Spleen (tissue), 7 donors: ENCODE results near the gene CHRM3.

ENCODE experiments used
- POLR2A ChIP-seq, 3 donors: fragments of 450-650 bp; IDR thresholded peaks; one replicate each; pipeline ENCODE4 v1.5.1; 2017; ENCODE audit warnings: antibody characterized with exemption in 3 of 3, mild to moderate bottlenecking in 1 of 3
- POLR2AphosphoS5 ChIP-seq, 3 donors: sonication (generic); formaldehyde crosslinking; IDR thresholded peaks; one replicate each; pipeline ENCODE4 v1.5.1; 2017; ENCODE audit warnings: antibody characterized with exemption in 3 of 3
- TF ChIP-seq, protein P1 (sequence below), 11 experiments: fragments of 200-600 bp in 7 of 11; fragments of 450-650 bp in 4 of 11; sonication (generic) in 4 of 11; IDR thresholded peaks in 8 of 11; conservative IDR thresholded peaks in 3 of 11; 1 replicate in 7 of 11; 2 replicates in 4 of 11; pipeline versions ENCODE4 v1.4.0 to v1.8.0; 2016 to 2021; ENCODE audit warnings: antibody characterized with exemption in 11 of 11, inconsistent platforms in 4 of 11, mild to moderate bottlenecking in 1 of 11
- donor health status: DM: no; HTN: no; CAD: no; lungs with moderate emphysema.
- donor health status: DM: no; HTN: no; CAD: no.
- donor health status: DM: no; HTN: no; CAD: no.

DNA sequence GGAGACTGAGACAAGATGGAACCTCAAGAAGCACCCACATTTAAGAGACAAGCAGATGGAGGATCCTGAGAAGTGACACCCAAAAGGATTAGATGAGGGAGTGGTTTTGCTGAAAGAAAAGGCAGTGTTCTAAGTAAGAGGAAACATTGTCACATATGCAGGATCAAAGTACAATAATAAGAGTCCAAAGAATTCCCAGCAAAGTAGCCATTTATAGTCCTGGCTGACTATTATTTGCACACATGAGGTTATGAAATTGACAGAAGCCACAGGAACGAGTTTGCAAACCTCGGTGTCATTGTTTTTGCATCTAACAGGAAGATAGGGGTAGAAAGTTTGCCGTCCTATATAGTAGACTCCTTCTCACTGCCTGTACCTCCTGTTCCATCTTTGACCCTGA, 41.3 kb downstream of the CHRM3 start:
- TF ChIP-seq, protein P1, sequence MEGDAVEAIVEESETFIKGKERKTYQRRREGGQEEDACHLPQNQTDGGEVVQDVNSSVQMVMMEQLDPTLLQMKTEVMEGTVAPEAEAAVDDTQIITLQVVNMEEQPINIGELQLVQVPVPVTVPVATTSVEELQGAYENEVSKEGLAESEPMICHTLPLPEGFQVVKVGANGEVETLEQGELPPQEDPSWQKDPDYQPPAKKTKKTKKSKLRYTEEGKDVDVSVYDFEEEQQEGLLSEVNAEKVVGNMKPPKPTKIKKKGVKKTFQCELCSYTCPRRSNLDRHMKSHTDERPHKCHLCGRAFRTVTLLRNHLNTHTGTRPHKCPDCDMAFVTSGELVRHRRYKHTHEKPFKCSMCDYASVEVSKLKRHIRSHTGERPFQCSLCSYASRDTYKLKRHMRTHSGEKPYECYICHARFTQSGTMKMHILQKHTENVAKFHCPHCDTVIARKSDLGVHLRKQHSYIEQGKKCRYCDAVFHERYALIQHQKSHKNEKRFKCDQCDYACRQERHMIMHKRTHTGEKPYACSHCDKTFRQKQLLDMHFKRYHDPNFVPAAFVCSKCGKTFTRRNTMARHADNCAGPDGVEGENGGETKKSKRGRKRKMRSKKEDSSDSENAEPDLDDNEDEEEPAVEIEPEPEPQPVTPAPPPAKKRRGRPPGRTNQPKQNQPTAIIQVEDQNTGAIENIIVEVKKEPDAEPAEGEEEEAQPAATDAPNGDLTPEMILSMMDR (IDR thresholded peaks at IDR 0.05 in 8 of 11, conservative IDR thresholded peaks at IDR 0.05 in 3 of 11): no peak
- TF ChIP-seq POLR2A (IDR thresholded peaks at IDR 0.05) (no peak), POLR2AphosphoS5 (IDR thresholded peaks at IDR 0.05) (no peak)
